Prostate gland (tissue), 2 donors: ENCODE data around the gene CENPP. TPM values are rescaled to one million over a fixed set of nuclear protein-coding genes. Genes with fewer than 3 reads are reported as not detected.

ENCODE experiments used
- DNase-seq: peaks from one replicate; pipeline ENCODE4 v3.0.0-alpha.2; 2019; ENCODE audit warnings: low spot score
- H3K27ac ChIP-seq, 2 donors: fragments of 200-600 bp; sonication (generic); 2 replicates each; pipeline ENCODE4 v1.5.1; 2017 to 2019
- H3K27me3 ChIP-seq: fragments of 200-600 bp; sonication (generic); replicated peaks from 2 replicates; pipeline ENCODE4 v1.5.1; 2019; ENCODE audit not compliant: insufficient read depth
- H3K36me3 ChIP-seq, 2 donors: fragments of 200-600 bp; sonication (generic); 1 replicate in 1 of 2; 2 replicates in 1 of 2; pipeline versions ENCODE4 v1.5.1 to v1.8.1; 2017 to 2019
- H3K4me1 ChIP-seq: fragments of 200-600 bp; sonication (generic); replicated peaks from 2 replicates; pipeline ENCODE4 v1.5.1; 2019
- H3K4me3 ChIP-seq, 2 donors: fragments of 200-600 bp; sonication (generic); 2 replicates each; pipeline ENCODE4 v1.5.1; 2017 to 2019
- H3K9me3 ChIP-seq: fragments of 200-600 bp; sonication (generic); 2 replicates; pipeline ENCODE4 v1.5.1; 2017
- CTCF ChIP-seq, 4 experiments: fragments of 200-600 bp in 2 of 4; fragments of 450-650 bp in 2 of 4; sonication (generic) in 2 of 4; IDR thresholded peaks; 1 replicate in 3 of 4; 2 replicates in 1 of 4; pipeline ENCODE4 v1.5.1; 2016 to 2019; ENCODE audit warnings: antibody characterized with exemption in 4 of 4, mild to moderate bottlenecking in 2 of 4, moderate library complexity in 2 of 4
- POLR2A ChIP-seq: fragments of 450-650 bp; IDR thresholded peaks from one replicate; pipeline ENCODE4 v1.6.1; 2016; ENCODE audit warnings: antibody characterized with exemption, mild to moderate bottlenecking
- POLR2AphosphoS5 ChIP-seq: sonication (generic); formaldehyde crosslinking; IDR thresholded peaks from one replicate; pipeline ENCODE4 v1.6.1; 2017; ENCODE audit warnings: antibody characterized with exemption
- WGBS: methylation state at CpG from one replicate; pipeline ENCODE4 v1.1.5; 2018; 5-methylcytosine and 5-hydroxymethylcytosine counted together
- intact Hi-C: fragments of 100-400 bp; cut with DNase I; formaldehyde crosslinking; loops from one replicate; pipeline ENCODE4 v1.14.2; 2022
- total RNA-seq, 2 donors: library from RNA; depleted of rRNA; stranded (reverse); fragments of >200 nt; gene quantifications; one replicate each; pipeline ENCODE4 v1.1.0, GENCODE V29; 2016

The CENPP gene
- total RNA-seq, 2 donors from 2014 or later = 1.4 to 21.5 TPM

DNA sequence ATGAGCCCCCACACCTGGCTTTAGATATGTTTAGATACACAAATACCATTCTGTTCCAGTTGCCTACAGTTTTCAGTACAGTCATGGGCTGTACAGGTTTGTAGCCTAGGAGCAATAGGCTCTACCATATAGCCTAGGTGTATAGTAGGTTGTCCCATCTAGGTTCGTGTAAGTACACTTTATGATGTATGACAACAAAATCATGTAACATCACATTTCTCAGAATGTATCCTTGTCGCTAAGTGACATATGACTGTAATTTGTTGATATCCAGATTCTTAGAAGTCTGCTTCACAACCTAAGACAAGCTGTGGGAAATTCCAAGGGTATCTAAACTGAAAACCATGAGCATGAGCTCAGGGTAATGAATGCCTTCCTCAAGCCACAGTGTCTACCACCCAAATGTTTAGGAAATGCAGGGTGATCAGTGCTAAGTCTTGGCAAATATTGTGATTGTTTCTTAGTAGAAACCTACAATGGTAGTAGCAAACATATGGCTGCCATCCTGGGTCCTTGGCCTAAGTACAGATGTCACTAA, 201.6 kb downstream of the CENPP start:
- no peak overlapping the region for H3K4me3 ChIP-seq
- H3K4me1 ChIP-seq = no peaks in the 10 kb centered on the region
- H3K9me3 ChIP-seq = no peaks in the 10 kb centered on the region
- intact Hi-C loops = no loop called here
- H3K36me3 ChIP-seq = no peaks in the 10 kb centered on the region
- 95% methylated on average over 2 of the region's 2 CpGs for WGBS
- TF ChIP-seq POLR2A (no peak), POLR2AphosphoS5 (no peak), CTCF (IDR thresholded peaks at IDR 0.05) (no peak)
- H3K27me3 ChIP-seq = no peaks in the 10 kb centered on the region
- no peak for DNase-seq
- no peak overlapping the region for H3K27ac ChIP-seq

- intact Hi-C loops = no loop called here
- Histone ChIP-seq H3K4me3 (no peak overlapping the region), H3K27ac (no peak overlapping the region), H3K9me3 (no peaks in the 10 kb centered on the region), H3K27me3 (no peaks in the 10 kb centered on the region), H3K4me1 (no peaks in the 10 kb centered on the region), H3K36me3 (no peaks in the 10 kb centered on the region)
- no peak for DNase-seq
- WGBS = 92% methylated on average over 4 of the region's 4 CpGs
- TF ChIP-seq CTCF (IDR thresholded peaks at IDR 0.05) = no peak
- TF ChIP-seq POLR2AphosphoS5 = no peak
- no peak for TF ChIP-seq POLR2A
Observed at GRCh38 chr9:92527832-92528521, 202.2 kb downstream of the CENPP start.

DNA sequence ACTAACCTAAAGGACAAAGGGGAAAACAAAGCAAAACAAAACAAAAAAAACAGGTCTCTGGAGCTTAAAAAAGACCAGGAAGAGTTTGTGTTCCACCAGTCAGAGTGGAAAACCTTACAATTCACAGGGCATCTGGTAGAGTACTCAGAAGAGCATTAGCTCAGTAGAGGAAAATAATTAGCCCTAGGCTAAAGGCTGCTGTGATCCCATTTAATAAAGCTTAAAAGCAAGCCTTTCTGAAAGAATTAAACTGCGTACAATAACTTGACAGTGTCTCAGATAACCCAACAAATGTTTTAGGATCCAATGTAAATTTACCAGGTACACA, 202.7 kb downstream of the CENPP start:
- intact Hi-C loops = no loop called here
- Histone ChIP-seq H3K9me3 (no peaks in the 10 kb centered on the region), H3K36me3 (no peaks in the 10 kb centered on the region), H3K4me1 (no peaks in the 10 kb centered on the region), H3K4me3 (no peak overlapping the region), H3K27me3 (no peaks in the 10 kb centered on the region), H3K27ac (no peak overlapping the region)
- no peak for TF ChIP-seq CTCF (IDR thresholded peaks at IDR 0.05)
- no peak for TF ChIP-seq POLR2A
- no peak for TF ChIP-seq POLR2AphosphoS5
- 66% methylated on average over 1 of the region's 1 CpG for WGBS
- no peak for DNase-seq

DNA sequence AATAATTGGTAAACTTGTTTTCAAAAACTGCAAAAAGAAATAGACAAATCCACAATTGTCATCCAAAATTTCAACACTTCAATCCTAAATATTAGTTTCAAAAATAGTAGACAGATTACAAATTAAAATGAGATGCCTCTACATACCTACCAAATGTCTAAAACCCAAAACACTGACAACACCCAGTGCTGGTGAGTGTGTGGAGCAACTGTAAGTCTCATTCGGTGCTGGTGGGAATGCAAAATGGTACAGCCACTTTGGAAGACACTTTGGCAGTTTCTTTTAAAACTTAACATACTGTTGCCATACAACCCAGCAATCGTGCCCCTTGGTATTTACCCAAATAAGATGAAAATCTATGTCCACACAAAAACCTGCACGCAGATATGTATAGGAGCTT, 203.4 kb downstream of the CENPP start:
- no peaks in the 10 kb centered on the region for H3K4me1 ChIP-seq
- no peak for DNase-seq
- whole genome bisulfite sequencing = 91% methylated on average over 3 of the region's 3 CpGs
- no peak for TF ChIP-seq CTCF (IDR thresholded peaks at IDR 0.05)
- no peak for TF ChIP-seq POLR2AphosphoS5
- no peak for TF ChIP-seq POLR2A
- H3K27me3 ChIP-seq = no peaks in the 10 kb centered on the region
- intact Hi-C loops = no loop called here
- H3K27ac ChIP-seq = no peak overlapping the region
- H3K9me3 ChIP-seq = no peaks in the 10 kb centered on the region
- H3K36me3 ChIP-seq = no peaks in the 10 kb centered on the region
- H3K4me3 ChIP-seq = no peak overlapping the region

DNA sequence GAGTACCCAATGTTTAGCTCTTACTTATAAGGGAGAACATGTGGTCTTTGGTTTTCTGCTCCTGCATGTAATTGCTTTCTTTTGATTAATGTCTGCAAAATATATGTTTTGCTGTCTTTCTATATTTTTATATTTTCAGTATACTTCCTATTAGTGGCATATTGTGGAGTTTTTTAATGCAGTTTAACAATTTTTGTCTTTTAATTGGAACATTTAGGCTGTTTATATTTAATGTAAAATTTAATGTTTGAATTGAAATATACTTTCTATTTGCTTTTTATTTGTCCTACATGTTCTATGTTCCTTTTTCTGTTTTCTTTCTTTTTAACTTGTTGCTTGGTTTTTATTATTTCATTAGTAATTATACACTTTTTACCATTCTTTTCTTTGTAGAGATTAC, 205.1 kb downstream of the CENPP start:
- no peak for DNase-seq
- no peak overlapping the region for H3K27ac ChIP-seq

More for the DNA sequence above, 205.1 kb downstream of the CENPP start:
- intact Hi-C loops = no loop called here
- H3K27me3 ChIP-seq = no peaks in the 10 kb centered on the region
- no peaks in the 10 kb centered on the region for H3K36me3 ChIP-seq
- H3K9me3 ChIP-seq = no peaks in the 10 kb centered on the region
- H3K4me3 ChIP-seq = no peak overlapping the region
- no peaks in the 10 kb centered on the region for H3K4me1 ChIP-seq
- TF ChIP-seq POLR2AphosphoS5 = no peak
- no peak for TF ChIP-seq POLR2A
- no peak for TF ChIP-seq CTCF (IDR thresholded peaks at IDR 0.05)
